Stimulated activated CD8-positive, alpha-beta memory T cell treated with anti-CD3 and anti-CD28 coated beads, Interleukin-2, amount 100 ng/mL, for 48 hours (primary cell): ENCODE results near the gene COPS3.
"Not testable (repeated sequence)": the region's sequence is repeated elsewhere in the genome, so short reads cannot be mapped to it uniquely, and the experiment has no call there.

ENCODE experiments used
- DNase-seq, 2 donors: peaks; one replicate each; pipeline ENCODE4 v3.0.0-alpha.2; 2020; ENCODE audit warnings: low read depth in 2 of 2

The COPS3 gene

GRCh38 chr17:17303010-17303846, 22.2 kb upstream of the COPS3 start, which contains the start of gene NT5M:
Gene NT5M, plus strand, starts transcription at chr17:17303373. Its CDS starts 178 bp downstream, at chr17:17303551.
- DNase-seq, result peak; percentile 61 to 70

GRCh38 chr17:17301659-17302058, 20.6 kb upstream of the COPS3 start:
- not testable (repeated sequence) for DNase-seq

- peak; percentile 40 to 47 for DNase-seq
These were observed 19.9 kb upstream of the COPS3 start for GRCh38 chr17:17300624-17301568.

- no peak for DNase-seq
These were observed 17.1 kb upstream of the COPS3 start for GRCh38 chr17:17298108-17298507.

GRCh38 chr17:17297217-17297616, 16.2 kb upstream of the COPS3 start:
- DNase-seq, result no peak

GRCh38 chr17:17295141-17295540, 14.1 kb upstream of the COPS3 start:
- DNase-seq, result no peak

GRCh38 chr17:17289701-17290100, 8.7 kb upstream of the COPS3 start:
- no peak for DNase-seq

- DNase-seq, result no peak
These were observed 8.0 kb upstream of the COPS3 start for GRCh38 chr17:17289086-17289485.

- no peak for DNase-seq
These were observed 4.9 kb upstream of the COPS3 start for GRCh38 chr17:17285951-17286350.

GRCh38 chr17:17279316-17279715, 1.7 kb downstream of the COPS3 start:
- no peak for DNase-seq

GRCh38 chr17:17277431-17277830, 3.6 kb downstream of the COPS3 start:
- DNase-seq, result not testable (repeated sequence)

- DNase-seq, result no peak
These were observed 5.1 kb downstream of the COPS3 start for GRCh38 chr17:17275971-17276370.

GRCh38 chr17:17269926-17270773, 10.9 kb downstream of the COPS3 start:
- DNase-seq, result no peak

GRCh38 chr17:17264430-17264829, 16.6 kb downstream of the COPS3 start:
- DNase-seq, result no peak

GRCh38 chr17:17258998-17259397, 22.0 kb downstream of the COPS3 start:
- no peak for DNase-seq

- no peak for DNase-seq
These were observed 23.0 kb downstream of the COPS3 start for GRCh38 chr17:17258011-17258410.

- no peak for DNase-seq
These were observed 24.7 kb downstream of the COPS3 start for GRCh38 chr17:17256316-17256715.

GRCh38 chr17:17255689-17256088, 25.4 kb downstream of the COPS3 start:
- not testable (repeated sequence) for DNase-seq

- DNase-seq, result no peak
These were observed 27.0 kb downstream of the COPS3 start for GRCh38 chr17:17254036-17254435.

- no peak for DNase-seq
These were observed 27.6 kb downstream of the COPS3 start for GRCh38 chr17:17253406-17253805.

GRCh38 chr17:17252149-17252661, 28.8 kb downstream of the COPS3 start:
- no peak for DNase-seq
